Esophagus muscularis mucosa (tissue), 4 donors: ENCODE measurements around the gene BMPR1A. TPM values are rescaled to one million over a fixed set of nuclear protein-coding genes. Genes with fewer than 3 reads are reported as not detected.
"Not testable (repeated sequence)": the region's sequence is repeated elsewhere in the genome, so short reads cannot be mapped to it uniquely, and the experiment has no call there.

Experiments used
- DNase-seq: peaks from one replicate; pipeline ENCODE4 v3.0.0-alpha.2; 2017; ENCODE audit errors: extremely low spot score
- H3K27ac ChIP-seq, 4 donors: fragments of 200-600 bp; sonication (generic); replicated peaks in 1 of 4; 1 replicate in 3 of 4; 2 replicates in 1 of 4; pipeline ENCODE4 v1.5.1; 2016 to 2019; ENCODE audit warnings: mild to moderate bottlenecking in 1 of 4
- H3K27me3 ChIP-seq, 4 donors: fragments of 200-600 bp; sonication (generic); one replicate each; pipeline versions ENCODE4 v1.5.1 to v1.6.0; 2016 to 2019
- H3K36me3 ChIP-seq, 4 donors: fragments of 200-600 bp; sonication (generic); one replicate each; pipeline ENCODE4 v1.5.1; 2016 to 2019
- H3K4me1 ChIP-seq, 4 donors: fragments of 200-600 bp; sonication (generic); one replicate each; pipeline ENCODE4 v1.5.1; 2016 to 2019
- H3K4me3 ChIP-seq, 4 donors: fragments of 200-600 bp; sonication (generic); 1 replicate in 2 of 4; 2 replicates in 2 of 4; pipeline ENCODE4 v1.5.1; 2016 to 2019; ENCODE audit warnings: mild to moderate bottlenecking in 4 of 4, moderate library complexity in 1 of 4
- H3K9me3 ChIP-seq, 4 donors: fragments of 200-600 bp; sonication (generic); 1 replicate in 3 of 4; 2 replicates in 1 of 4; pipeline ENCODE4 v1.5.1; 2016 to 2019
- CTCF ChIP-seq, 3 experiments: fragments of 200-600 bp in 2 of 3; fragments of 450-650 bp in 1 of 3; sonication (generic) in 2 of 3; IDR thresholded peaks; one replicate each; pipeline ENCODE4 v1.5.1; 2017 to 2019; ENCODE audit warnings: antibody characterized with exemption in 3 of 3, mild to moderate bottlenecking in 2 of 3, moderate library complexity in 1 of 3
- EP300 ChIP-seq: sonication (generic); formaldehyde crosslinking; IDR thresholded peaks from one replicate; pipeline ENCODE4 v1.6.1; 2017; ENCODE audit warnings: antibody characterized with exemption
- POLR2A ChIP-seq: fragments of 450-650 bp; IDR thresholded peaks from one replicate; pipeline ENCODE4 v1.6.1; 2017; ENCODE audit warnings: antibody characterized with exemption, moderate library complexity, mild to moderate bottlenecking, low read depth
- POLR2AphosphoS5 ChIP-seq, 2 donors: sonication (generic); formaldehyde crosslinking; IDR thresholded peaks; one replicate each; pipeline ENCODE4 v1.6.1; 2017; ENCODE audit warnings: antibody characterized with exemption in 2 of 2
- WGBS: methylation state at CpG from one replicate; pipeline ENCODE4 v1.1.5; 2018; 5-methylcytosine and 5-hydroxymethylcytosine counted together
- intact Hi-C: fragments of 100-400 bp; cut with DNase I; formaldehyde crosslinking; loops from one replicate; pipeline ENCODE4 v1.15.1; 2023
- total RNA-seq, 4 donors: library from RNA; depleted of rRNA; stranded (reverse); fragments of >200 nt; gene quantifications; one replicate each; pipeline versions ENCODE4 v1.1.0 to v1.2.1, GENCODE V29; 2016

BMPR1A gene
- total RNA-seq, 4 donors from 2014 or later, result 66.1 to 110 (median 90.5) TPM

GRCh38 chr10:86976362-86977056 lies 220.1 kb downstream of the BMPR1A start:
- TF ChIP-seq CTCF (IDR thresholded peaks at IDR 0.05), result no peak
- TF ChIP-seq POLR2A, result no peak
- TF ChIP-seq EP300, result no peak
- no peak for TF ChIP-seq POLR2AphosphoS5 (IDR thresholded peaks at IDR 0.05)
- no peak for DNase-seq
- Histone ChIP-seq H3K27me3 (no peaks in the 10 kb centered on the region), H3K36me3 (no peaks in the 10 kb centered on the region), H3K4me1 (peaks cover 36 to 41% (median 39%) of the 10 kb centered on the region in 4 donors), H3K9me3 (no peaks in the 10 kb centered on the region), H3K27ac (no peak overlapping the region), H3K4me3 (no peak overlapping the region)
- 99% methylated on average over 5 of the region's 5 CpGs for WGBS
- intact Hi-C loops, result no loop called here

GRCh38 chr10:86978457-86978856 lies 222.0 kb downstream of the BMPR1A start:
- H3K9me3 ChIP-seq, H3K27me3 ChIP-seq, DNase-seq, H3K4me3 ChIP-seq, intact Hi-C loops, H3K36me3 ChIP-seq: not testable (repeated sequence)
- H3K27ac ChIP-seq, result peak overlapping the region; percentile 48 to 77 (median 68)
- WGBS, result 79% methylated on average over 3 of the region's 3 CpGs
- H3K4me1 ChIP-seq, result peaks cover 25 to 31% (median 29%) of the 10 kb centered on the region in 4 donors

- DNase-seq, result no peak
- no peak overlapping the region for H3K4me3 ChIP-seq
- H3K36me3 ChIP-seq, result no peaks in the 10 kb centered on the region
- intact Hi-C loops, result no loop called here
- no peaks in the 10 kb centered on the region for H3K27me3 ChIP-seq
- no peak for TF ChIP-seq EP300
- no peak for TF ChIP-seq POLR2A
- no peak for TF ChIP-seq POLR2AphosphoS5 (IDR thresholded peaks at IDR 0.05)
- no peak for TF ChIP-seq CTCF (IDR thresholded peaks at IDR 0.05)
- H3K4me1 ChIP-seq, result peaks cover 25 to 31% (median 29%) of the 10 kb centered on the region in 4 donors
- peak overlapping the region; percentile 70 to 77 (median 74) for H3K27ac ChIP-seq
- H3K9me3 ChIP-seq, result no peaks in the 10 kb centered on the region
- WGBS, result 83% methylated on average over 3 of the region's 4 CpGs
These were observed 222.9 kb downstream of the BMPR1A start for GRCh38 chr10:86979296-86979818.

- WGBS, result 13% methylated on average over 3 of the region's 3 CpGs
- Histone ChIP-seq H3K4me3 (no peak overlapping the region), H3K9me3 (no peaks in the 10 kb centered on the region), H3K36me3 (no peaks in the 10 kb centered on the region), H3K4me1 (peaks cover 25 to 31% (median 29%) of the 10 kb centered on the region in 4 donors), H3K27me3 (no peaks in the 10 kb centered on the region), H3K27ac (peak overlapping the region; percentile 70 to 77 (median 74))
- no peak for DNase-seq
- intact Hi-C loops, result no loop called here
- no peak for TF ChIP-seq POLR2A
- peak; percentile 40 to 57 for TF ChIP-seq POLR2AphosphoS5 (IDR thresholded peaks at IDR 0.05)
- TF ChIP-seq EP300, result no peak
- TF ChIP-seq CTCF (IDR thresholded peaks at IDR 0.05), result no peak
These were observed 223.6 kb downstream of the BMPR1A start for GRCh38 chr10:86979977-86980448.

GRCh38 chr10:86981020-86981419 lies 224.6 kb downstream of the BMPR1A start:
- DNase-seq, result not testable (repeated sequence)
- WGBS, result 85% methylated on average over 6 of the region's 6 CpGs
- peak overlapping the region; percentile 20 to 76 (median 70) for H3K27ac ChIP-seq

More at GRCh38 chr10:86981020-86981419, 224.6 kb downstream of the BMPR1A start:
- H3K9me3 ChIP-seq, H3K27me3 ChIP-seq, H3K36me3 ChIP-seq, intact Hi-C loops, H3K4me3 ChIP-seq: not testable (repeated sequence)
- H3K4me1 ChIP-seq, result peaks cover 25 to 31% (median 29%) of the 10 kb centered on the region in 4 donors
